GM21723 (cell line): ENCODE data around the gene CDK6.
"Not testable (repeated sequence)": the region's sequence is repeated elsewhere in the genome, so short reads cannot be mapped to it uniquely, and the experiment has no call there.

Experiments
- ATAC-seq: cut with Tn5 transposase; IDR thresholded peaks from one replicate; pipeline ENCODE4 v1.9.1; 2021; ENCODE audit warnings: mild to moderate bottlenecking, moderate library complexity; ENCODE audit not compliant: unreplicated experiment

CDK6 gene

GRCh38 chr7:92763636-92764423 is 72.5 kb downstream of the CDK6 start:
- no peak for ATAC-seq

DNA sequence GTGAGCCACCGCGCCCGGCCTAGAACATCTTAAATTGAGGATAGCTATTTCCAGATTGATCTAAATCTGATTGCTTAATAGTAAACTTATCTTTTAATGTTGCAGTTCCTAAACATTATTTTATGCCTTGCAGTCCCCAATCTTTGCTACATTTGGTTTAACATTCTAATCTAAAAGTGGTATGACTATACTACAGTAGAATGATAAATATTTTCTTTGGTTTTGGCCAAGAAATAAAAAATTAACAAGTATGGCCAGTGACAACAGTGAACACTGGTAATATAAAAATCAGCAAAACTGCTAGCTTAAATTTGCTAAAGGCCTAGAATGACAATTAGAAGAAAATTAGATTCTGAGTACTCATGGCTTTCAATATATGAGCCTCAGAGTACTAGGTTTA is 73.5 kb downstream of the CDK6 start:
- no peak for ATAC-seq

DNA sequence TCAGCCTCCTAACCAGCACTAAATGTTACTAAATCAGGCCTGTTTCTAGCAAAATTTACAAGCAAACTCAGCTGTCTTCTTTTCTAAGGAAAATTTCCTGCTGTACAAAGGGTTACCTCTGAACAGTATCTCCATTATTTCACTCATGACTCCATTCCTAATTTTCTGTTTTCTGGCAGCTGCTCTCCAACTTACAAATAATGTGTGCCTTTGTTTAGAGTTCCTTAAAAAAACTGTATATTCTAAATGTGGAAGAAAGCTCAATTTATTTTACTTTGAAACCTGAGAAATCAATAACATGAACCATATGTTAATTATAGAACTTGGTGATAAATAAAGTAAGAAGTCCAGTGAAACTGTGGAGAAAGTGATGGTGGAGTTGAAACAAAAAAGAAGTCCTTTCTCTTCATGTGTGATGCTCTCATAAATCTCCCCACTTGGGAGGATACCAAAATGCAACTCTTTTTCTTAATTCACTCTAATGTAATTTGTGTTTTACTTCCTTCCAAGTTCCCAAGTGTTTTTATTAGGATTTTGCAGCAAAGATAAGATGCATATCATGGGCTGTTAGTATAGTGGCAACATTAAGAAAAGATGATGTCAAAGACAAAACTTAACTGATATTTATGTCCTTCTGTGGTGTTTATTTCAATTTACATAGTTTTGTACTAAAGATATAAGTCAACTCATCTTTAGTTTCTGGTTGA is 74.8 kb downstream of the CDK6 start:
- ATAC-seq = no peak

GRCh38 chr7:92758796-92759431 is 77.5 kb downstream of the CDK6 start:
- ATAC-seq = no peak

- ATAC-seq = not testable (repeated sequence)
Measured at GRCh38 chr7:92757311-92757910, 79.0 kb downstream of the CDK6 start.

DNA sequence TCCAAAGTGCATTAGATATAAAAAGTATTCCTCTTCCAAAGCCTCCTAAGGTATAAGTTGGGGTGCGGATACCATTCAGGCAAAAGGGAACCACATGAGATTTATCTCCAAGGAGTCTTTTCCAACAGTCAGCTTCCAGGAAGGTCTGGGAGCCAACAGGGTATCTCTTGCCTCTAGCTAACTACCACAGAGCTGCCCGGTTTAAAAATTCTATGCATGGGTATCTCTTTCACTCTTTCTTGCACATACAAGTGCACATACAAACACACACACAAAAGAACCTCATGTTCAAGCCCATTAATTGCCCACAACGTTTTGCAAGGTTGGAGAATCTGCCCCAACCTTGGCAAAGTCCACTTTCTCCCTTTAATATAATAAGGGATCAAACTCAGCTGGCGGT is 80.7 kb downstream of the CDK6 start:
- ATAC-seq = no peak

DNA sequence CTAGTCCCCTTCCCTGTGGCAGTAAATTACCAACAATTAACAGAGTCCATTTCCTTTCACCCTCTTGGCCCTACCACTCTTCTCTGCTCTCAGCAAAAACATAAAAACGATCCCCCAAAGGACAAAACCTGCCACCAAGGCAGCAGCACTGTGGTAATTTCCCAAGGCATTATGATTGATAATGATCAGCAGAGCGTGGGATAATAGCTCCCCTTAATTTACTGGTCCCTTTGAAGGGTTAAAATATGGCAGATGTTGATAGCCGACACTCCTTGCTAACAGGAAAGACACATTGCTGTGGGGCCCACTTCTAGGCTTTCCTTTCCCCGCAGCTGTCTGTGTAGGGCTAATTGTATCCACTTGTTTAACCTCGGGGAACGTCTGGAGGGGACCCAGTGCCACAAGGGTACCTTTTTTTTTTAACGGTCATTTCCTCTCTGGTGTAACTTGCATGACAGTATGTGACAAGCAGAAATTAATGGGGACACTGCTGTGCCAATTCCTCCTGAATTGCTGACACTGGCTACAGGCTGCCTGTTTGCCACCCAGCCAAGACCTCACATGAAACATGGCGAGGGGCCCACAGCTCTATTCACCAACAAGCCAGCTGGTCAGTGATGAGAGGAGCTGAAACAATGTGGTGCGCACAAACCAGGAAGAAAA is 81.3 kb downstream of the CDK6 start:
- no peak for ATAC-seq

DNA sequence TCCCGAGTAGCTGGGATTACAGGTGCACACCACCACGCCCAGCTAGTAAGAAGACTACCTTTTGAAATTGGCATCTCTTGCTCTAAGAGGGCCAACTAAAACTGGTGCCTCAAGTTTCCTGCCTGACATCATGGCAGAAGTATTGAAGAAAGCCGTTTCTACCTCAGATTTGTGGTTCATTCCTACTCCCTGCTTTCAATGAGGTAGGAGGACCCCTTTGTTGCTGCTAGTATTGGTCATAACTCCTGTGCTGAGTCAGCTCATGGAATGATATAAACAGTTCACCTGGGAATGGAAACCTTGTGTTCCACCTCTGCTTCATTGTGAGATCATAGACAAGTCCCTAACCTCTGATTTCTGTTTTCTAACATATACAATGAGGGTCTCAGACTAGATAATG is 82.8 kb downstream of the CDK6 start:
- no peak for ATAC-seq

DNA sequence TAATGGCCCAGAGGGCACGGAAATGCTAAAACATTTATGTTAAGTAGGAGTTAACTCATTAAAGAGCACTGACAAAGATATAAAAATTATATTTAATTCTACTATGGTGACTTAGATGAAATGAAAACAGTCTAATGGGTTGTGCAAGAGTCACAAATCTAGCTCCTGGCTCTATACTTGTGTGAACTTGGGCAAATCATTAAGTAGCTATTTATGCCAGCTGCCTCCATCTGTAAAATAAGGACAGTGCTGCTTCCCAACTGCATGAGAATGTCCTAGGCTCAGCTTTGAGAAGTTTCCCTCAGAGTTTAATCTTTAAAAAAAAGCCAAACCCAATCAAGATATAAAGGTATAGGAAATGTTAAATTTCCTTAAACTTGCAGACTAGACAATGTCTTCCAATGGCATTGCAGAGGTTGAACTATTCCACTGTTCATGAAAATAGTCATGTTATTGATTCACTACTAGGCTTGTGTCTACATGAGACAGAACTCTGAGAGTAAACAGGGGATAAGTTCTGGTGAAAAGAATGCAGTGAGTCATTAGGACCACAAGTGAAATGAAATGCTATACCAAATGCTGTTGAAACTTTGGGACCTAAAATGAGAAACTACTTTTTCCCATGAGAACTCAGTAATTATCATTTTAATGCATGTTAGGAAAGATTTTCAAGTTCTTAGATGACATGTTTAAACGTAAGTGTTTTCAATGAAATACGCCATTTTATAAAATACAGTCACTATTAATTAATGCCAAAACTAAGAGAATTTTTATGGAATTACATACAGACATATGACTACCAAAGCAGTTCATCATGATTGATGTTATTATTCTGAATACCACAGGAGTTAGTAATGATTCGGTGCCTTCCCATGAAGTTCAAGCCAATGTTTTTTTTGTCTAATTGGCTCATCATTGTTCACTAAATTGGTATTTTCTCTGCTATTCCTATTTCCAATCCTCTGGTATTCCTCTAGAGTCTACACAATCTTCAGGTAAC is 84.2 kb downstream of the CDK6 start:
- ATAC-seq = no peak

GRCh38 chr7:92750946-92751345 is 85.4 kb downstream of the CDK6 start:
- no peak for ATAC-seq

DNA sequence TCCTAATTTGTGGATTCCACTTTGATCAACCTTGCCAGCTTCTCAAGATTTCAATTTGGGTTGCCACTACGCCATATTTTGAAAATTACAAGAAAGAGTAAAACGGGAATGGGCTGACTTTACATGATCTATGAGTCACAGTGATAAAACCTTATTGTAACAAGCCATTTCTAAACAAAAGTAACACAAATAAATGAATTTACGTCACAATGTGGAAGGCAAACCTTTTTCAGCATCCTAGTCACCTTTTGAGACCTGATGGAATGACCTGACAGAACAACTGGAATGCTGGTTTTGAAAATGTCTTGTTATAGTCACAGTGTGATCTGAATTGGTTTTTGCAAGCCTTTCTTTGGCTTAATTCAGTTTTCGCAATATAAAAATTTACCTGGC is 85.9 kb downstream of the CDK6 start:
- no peak for ATAC-seq

- ATAC-seq = no peak
Measured at GRCh38 chr7:92749832-92750446, 86.4 kb downstream of the CDK6 start.

DNA sequence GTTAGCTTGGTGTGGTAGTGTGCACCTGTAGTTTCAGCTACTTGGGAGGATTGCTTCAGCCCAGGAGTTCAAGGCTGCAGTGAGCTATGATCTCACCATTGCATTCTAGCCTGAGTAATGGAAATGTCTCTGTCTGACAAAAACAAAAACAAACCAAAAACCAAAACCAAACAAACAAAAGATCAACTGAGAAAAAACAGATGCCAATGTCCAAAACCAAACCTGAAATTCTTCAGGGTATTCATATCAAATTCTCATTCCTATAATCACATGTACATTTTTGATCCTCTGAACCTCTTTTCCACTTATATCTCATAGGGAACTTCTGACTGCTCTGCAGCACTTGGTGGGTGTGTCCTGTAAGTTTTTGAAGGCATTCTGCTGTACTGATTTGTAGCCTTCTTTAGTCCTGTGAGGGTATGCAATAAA is 87.0 kb downstream of the CDK6 start:
- ATAC-seq = no peak

DNA sequence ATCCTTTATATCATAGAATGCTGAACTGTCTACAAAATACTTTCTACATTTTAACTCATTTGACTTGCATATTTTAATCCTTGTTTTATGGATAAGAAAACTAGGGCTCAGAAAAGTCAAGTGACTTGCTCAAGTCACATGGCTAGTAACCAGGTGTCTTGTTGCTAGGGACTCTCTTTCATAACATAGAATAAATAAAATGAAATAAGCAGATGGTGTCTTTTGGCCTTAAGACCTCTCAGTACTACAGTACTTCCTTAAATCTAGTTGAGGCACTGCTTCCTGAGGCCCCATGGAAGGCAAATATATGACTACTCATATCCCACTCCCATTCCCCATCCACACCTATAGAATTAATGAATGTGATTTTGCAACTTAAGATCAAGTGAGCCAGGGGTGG is 87.9 kb downstream of the CDK6 start:
- ATAC-seq = no peak

DNA sequence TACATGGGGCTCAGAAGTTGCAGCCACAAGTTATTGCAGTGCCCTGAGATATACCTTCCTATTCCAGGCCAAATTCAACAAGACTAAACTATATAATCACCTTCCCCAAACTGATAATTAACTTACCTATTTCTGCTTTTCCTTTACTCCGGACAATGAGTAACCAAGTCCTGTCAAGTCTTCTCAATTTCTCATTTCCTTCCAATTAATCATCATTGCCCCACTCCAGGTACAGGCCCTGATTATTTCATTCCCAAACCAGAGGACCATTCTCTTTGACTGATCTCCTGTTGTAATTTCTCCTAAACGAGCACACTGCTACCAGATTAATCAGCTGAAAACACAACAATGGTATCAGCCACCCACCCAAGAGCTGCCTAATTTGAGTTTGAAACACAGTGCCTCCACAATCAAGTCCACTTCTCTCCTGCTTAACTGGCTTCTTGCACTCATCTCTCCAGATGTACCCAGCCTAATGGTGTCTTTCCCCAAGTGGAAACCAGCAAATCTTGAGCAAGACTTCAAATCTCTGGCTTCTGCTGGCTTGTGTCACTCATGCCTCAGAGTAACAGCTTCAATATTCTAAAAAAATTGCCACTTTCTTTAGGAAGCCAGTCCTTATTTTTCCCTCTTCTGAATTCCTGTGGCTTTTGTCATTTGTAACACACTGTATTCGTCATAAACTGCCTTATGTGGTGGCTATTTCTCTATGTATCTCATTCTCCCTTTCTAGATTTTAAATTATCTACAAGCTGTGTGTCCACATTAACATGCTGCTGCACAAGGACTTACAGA is 89.1 kb downstream of the CDK6 start:
- ATAC-seq = no peak

DNA sequence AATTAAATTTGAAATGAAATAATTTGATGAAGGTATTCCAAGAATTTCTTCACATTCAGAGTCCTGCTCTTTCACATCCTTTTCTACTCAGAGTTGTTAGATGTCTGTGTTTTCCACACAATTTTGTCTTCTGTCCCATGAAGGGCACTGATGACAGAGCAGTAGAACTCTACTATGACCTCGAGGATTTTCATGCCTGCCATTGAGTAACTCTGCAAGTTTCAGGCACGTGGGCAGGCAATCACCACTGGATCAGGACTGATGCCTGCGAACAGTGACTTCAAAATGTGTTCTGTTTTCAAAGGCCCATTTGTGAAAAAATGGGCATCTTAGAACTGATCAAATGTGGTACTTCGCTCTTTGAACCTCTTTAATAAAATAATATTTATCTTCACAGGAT is 91.1 kb downstream of the CDK6 start:
- no peak for ATAC-seq

DNA sequence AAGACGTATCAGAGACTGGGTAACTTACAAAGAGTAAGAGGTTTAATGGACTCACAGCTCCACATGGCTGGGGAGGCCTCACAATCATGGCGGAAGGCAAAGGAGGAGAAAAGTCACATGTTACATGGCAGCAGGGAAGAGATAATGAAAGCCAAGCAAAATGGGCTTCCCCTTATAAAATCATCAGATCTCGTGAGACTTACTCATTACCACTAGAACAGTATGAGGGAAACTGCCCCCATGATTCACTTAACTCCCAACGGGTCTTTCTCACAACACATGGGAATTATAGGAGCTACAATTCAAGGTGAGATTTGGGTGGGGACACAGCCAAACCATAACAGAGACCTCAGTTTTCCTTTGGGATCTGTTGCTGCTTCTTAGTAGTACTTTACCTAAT is 92.2 kb downstream of the CDK6 start:
- ATAC-seq = not testable (repeated sequence)

DNA sequence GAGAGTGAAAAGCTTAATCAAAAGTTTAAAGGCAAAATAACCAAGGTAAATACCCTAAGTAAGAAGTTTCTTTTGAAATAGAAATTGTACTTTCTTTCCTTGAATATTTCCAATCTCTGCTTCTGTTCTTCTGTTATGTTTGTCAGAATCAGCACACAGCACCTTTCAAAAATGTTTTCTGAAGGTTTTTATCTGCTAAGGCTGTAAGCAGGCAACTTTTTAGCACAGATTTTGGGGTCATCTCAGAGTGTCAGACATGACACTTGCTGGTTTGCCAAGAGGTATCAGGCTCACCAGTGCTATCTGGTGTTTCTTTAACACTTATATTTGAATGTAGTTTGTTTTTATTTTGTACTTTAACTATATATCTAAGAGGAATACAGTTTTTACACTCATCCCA is 94.2 kb downstream of the CDK6 start:
- no peak for ATAC-seq

- no peak for ATAC-seq
Measured at GRCh38 chr7:92740700-92741126, 95.7 kb downstream of the CDK6 start.
